Esophagus muscularis mucosa (tissue), 4 donors: Measurements from ENCODE around the gene SLC25A3.

Experiments used
- EP300 ChIP-seq: sonication (generic); formaldehyde crosslinking; IDR thresholded peaks from one replicate; pipeline ENCODE4 v1.6.1; 2017; ENCODE audit warnings: antibody characterized with exemption
- POLR2A ChIP-seq: fragments of 450-650 bp; IDR thresholded peaks from one replicate; pipeline ENCODE4 v1.6.1; 2017; ENCODE audit warnings: antibody characterized with exemption, moderate library complexity, mild to moderate bottlenecking, low read depth
- POLR2AphosphoS5 ChIP-seq, 2 donors: sonication (generic); formaldehyde crosslinking; IDR thresholded peaks; one replicate each; pipeline ENCODE4 v1.6.1; 2017; ENCODE audit warnings: antibody characterized with exemption in 2 of 2
- TF ChIP-seq, protein P1 (sequence below), 3 experiments: fragments of 200-600 bp in 2 of 3; fragments of 450-650 bp in 1 of 3; sonication (generic) in 2 of 3; IDR thresholded peaks; one replicate each; pipeline ENCODE4 v1.5.1; 2017 to 2019; ENCODE audit warnings: antibody characterized with exemption in 3 of 3, mild to moderate bottlenecking in 2 of 3, moderate library complexity in 1 of 3

DNA sequence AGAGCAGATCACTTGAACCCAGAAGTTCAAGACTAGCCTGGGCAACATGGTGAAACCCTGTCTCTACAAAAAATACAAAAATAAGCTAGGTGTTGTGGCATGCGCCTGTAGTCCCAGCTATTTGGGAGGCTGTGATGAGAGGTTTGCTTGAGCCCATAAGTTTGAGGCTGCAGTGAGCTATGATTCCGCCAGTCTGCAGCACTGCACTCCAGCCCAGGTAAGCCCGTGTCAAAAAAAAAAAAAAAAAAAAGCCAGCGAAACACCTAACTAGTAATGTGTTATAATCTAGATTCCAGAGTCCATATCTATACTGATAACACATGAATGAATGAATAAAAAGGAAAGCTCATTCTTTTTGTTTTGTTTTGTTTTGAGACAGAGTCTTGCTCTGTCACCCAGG is 18.5 kb upstream of the SLC25A3 start:
- TF ChIP-seq, protein P1, sequence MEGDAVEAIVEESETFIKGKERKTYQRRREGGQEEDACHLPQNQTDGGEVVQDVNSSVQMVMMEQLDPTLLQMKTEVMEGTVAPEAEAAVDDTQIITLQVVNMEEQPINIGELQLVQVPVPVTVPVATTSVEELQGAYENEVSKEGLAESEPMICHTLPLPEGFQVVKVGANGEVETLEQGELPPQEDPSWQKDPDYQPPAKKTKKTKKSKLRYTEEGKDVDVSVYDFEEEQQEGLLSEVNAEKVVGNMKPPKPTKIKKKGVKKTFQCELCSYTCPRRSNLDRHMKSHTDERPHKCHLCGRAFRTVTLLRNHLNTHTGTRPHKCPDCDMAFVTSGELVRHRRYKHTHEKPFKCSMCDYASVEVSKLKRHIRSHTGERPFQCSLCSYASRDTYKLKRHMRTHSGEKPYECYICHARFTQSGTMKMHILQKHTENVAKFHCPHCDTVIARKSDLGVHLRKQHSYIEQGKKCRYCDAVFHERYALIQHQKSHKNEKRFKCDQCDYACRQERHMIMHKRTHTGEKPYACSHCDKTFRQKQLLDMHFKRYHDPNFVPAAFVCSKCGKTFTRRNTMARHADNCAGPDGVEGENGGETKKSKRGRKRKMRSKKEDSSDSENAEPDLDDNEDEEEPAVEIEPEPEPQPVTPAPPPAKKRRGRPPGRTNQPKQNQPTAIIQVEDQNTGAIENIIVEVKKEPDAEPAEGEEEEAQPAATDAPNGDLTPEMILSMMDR (IDR thresholded peaks at IDR 0.05) = no peak
- TF ChIP-seq POLR2A (no peak), POLR2AphosphoS5 (IDR thresholded peaks at IDR 0.05) (no peak), EP300 (no peak)
